Measurements from ENCODE around the gene GLP1R.

GRCh38 chr6:39059496-39060310, 11.1 kb downstream of the GLP1R start:
- no peak for TF ChIP-seq CTCF (IDR thresholded peaks at IDR 0.05; ENCODE audit: low read length)
- TF ChIP-seq EZH2 (IDR thresholded peaks at IDR 0.05; ENCODE audit: borderline replicate concordance, low read length), result no peak

All from OCI-LY1 (cell line).